MM.1S (cell line): ENCODE results near the gene CPXM2.

Experiments
- EZH2 ChIP-seq: fragments of 300-600 bp; sonication (generic); optimal IDR thresholded peaks from 2 replicates; pipeline ENCODE3; 2017; ENCODE audit warnings: low read depth, mild to moderate bottlenecking, antibody characterized with exemption, low read length, mixed read lengths
- EZH2phosphoT487 ChIP-seq: fragments of 300-600 bp; sonication (generic); IDR thresholded peaks from 2 replicates; pipeline ENCODE4 v1.6.1; 2018; ENCODE audit warnings: antibody characterized with exemption, low read length
- TF ChIP-seq, protein P1 (sequence below): fragments of 300-600 bp; sonication (generic); IDR thresholded peaks from 2 replicates; pipeline ENCODE4 v1.5.1; 2016; ENCODE audit warnings: antibody characterized with exemption, low read length, mixed read lengths

DNA sequence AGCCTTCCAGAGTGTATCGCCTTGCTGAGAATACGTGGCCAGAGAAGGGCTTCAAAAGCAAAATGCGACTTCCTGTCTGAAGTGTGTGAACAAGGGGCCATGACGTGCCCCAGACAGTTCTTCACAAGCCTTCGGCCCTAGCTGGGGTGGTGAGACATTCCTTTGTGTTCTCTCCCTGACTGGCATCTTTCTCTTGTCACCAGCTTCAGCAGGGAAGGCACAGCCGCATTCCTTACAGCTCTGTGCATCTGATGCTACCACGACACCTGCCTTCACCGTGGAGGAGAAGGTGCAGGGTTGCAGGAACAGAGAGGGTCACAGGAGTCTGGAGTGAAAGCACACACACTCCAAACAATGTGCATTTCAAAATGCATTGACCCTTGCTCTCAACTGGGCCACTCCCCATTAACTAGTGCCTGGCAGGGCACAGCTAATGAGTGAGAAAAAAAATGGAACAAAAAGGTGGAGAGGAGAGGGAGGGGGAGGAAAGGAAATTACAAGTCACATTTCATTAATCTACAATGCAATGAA is 132.0 kb downstream of the CPXM2 start:
- TF ChIP-seq, protein P1, sequence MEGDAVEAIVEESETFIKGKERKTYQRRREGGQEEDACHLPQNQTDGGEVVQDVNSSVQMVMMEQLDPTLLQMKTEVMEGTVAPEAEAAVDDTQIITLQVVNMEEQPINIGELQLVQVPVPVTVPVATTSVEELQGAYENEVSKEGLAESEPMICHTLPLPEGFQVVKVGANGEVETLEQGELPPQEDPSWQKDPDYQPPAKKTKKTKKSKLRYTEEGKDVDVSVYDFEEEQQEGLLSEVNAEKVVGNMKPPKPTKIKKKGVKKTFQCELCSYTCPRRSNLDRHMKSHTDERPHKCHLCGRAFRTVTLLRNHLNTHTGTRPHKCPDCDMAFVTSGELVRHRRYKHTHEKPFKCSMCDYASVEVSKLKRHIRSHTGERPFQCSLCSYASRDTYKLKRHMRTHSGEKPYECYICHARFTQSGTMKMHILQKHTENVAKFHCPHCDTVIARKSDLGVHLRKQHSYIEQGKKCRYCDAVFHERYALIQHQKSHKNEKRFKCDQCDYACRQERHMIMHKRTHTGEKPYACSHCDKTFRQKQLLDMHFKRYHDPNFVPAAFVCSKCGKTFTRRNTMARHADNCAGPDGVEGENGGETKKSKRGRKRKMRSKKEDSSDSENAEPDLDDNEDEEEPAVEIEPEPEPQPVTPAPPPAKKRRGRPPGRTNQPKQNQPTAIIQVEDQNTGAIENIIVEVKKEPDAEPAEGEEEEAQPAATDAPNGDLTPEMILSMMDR, result no peak
- no peak for TF ChIP-seq EZH2
- TF ChIP-seq EZH2phosphoT487, result no peak
